HG03064 (cell line): Measurements from ENCODE around the gene DISP3.

ENCODE experiments used
- ATAC-seq: cut with Tn5 transposase; IDR thresholded peaks from one replicate; pipeline ENCODE4 v1.9.1; 2021; ENCODE audit warnings: low read depth; ENCODE audit not compliant: unreplicated experiment

Gene DISP3

GRCh38 chr1:11478571-11479374, at the start of gene DISP3:
DISP3 (plus strand) TSS chr1:11479155; CDS start chr1:11500993, 21,838 bp downstream.
- peak; percentile 65 for ATAC-seq

- ATAC-seq = no peak
These were observed 49.7 kb upstream of the DISP3 start for GRCh38 chr1:11429226-11429625.

- ATAC-seq = no peak
These were observed 49.0 kb upstream of the DISP3 start for GRCh38 chr1:11429935-11430334.

GRCh38 chr1:11431941-11432507, 46.9 kb upstream of the DISP3 start:
- no peak for ATAC-seq

- ATAC-seq = no peak
These were observed 46.4 kb upstream of the DISP3 start for GRCh38 chr1:11432526-11432925.

- ATAC-seq = no peak
These were observed 44.5 kb upstream of the DISP3 start for GRCh38 chr1:11434501-11434900.

- no peak for ATAC-seq
These were observed 44.0 kb upstream of the DISP3 start for GRCh38 chr1:11434926-11435325.

- no peak for ATAC-seq
These were observed 40.0 kb upstream of the DISP3 start for GRCh38 chr1:11438996-11439395.

- ATAC-seq = no peak
These were observed 37.6 kb upstream of the DISP3 start for GRCh38 chr1:11441211-11441952.

- ATAC-seq = no peak
These were observed 35.9 kb upstream of the DISP3 start for GRCh38 chr1:11443043-11443442.

- ATAC-seq = no peak
These were observed 34.8 kb upstream of the DISP3 start for GRCh38 chr1:11443961-11444658.

GRCh38 chr1:11444907-11445306, 34.0 kb upstream of the DISP3 start:
- no peak for ATAC-seq

- ATAC-seq = no peak
These were observed 31.1 kb upstream of the DISP3 start for GRCh38 chr1:11447903-11448302.

- ATAC-seq = no peak
These were observed 30.4 kb upstream of the DISP3 start for GRCh38 chr1:11448373-11449099.

GRCh38 chr1:11449100-11449403, 29.9 kb upstream of the DISP3 start:
- ATAC-seq = no peak

GRCh38 chr1:11450310-11450709, 28.6 kb upstream of the DISP3 start:
- no peak for ATAC-seq

- no peak for ATAC-seq
These were observed 25.0 kb upstream of the DISP3 start for GRCh38 chr1:11453742-11454491.

GRCh38 chr1:11455967-11456570, 22.9 kb upstream of the DISP3 start:
- no peak for ATAC-seq

GRCh38 chr1:11456965-11457364, 22.0 kb upstream of the DISP3 start:
- ATAC-seq = no peak
